HCT116 (cell line): ENCODE data around the gene LHX3. TPM values are rescaled to one million over a fixed set of nuclear protein-coding genes. Genes with fewer than 3 reads are reported as not detected.

ENCODE experiments used
- ATAC-seq: fragments of 200-7000 bp; cut with Tn5 transposase; 2 replicates; pipeline ENCODE4 v1.9.1; 2020; ENCODE audit warnings: mild to moderate bottlenecking, moderate library complexity
- BruUV-seq: library from RNA; stranded (reverse); fragments of 400-500 nt; replicated peaks from 2 replicates; lab custom pipeline; 2021; lab: Mats Ljungman, UMichigan
- CTCF ChIA-PET: fragments of 300-600 bp; sonication (Branson Sonifier 250); formaldehyde crosslinking; loops from one replicate; lab custom pipeline; 2021; ENCODE audit warnings: antibody characterized with exemption; lab: Charles Lee
- POLR2A ChIA-PET: fragments of 300-600, 350-600 bp; sonication (Branson Sonifier 250); formaldehyde crosslinking; loops from one replicate; lab custom pipeline; 2021; ENCODE audit warnings: antibody characterized with exemption; lab: Charles Lee
- RAD21 ChIA-PET, 2 experiments: fragments of 300-600 bp; sonication (Branson Sonifier 250); formaldehyde crosslinking; loops; one replicate each; lab custom pipeline; 2023; ENCODE audit warnings: low total read pairs in 2 of 2; ENCODE audit not compliant: uncharacterized antibody in 2 of 2, unreplicated experiment in 2 of 2, low non-redundant PET in 1 of 2; lab: Charles Lee
- DNase-seq: peaks from one replicate; pipeline ENCODE4 v3.0.0-alpha.2; 2010; ENCODE audit warnings: low read depth, low spot score
- H2AFZ ChIP-seq: fragments of 200-600 bp; shearing (Covaris generic), sonication (generic); 2 replicates; pipeline ENCODE4 v1.6.1; 2017; ENCODE audit warnings: low read depth, mixed run types, mixed read lengths, antibody characterized with exemption, low read length; ENCODE audit not compliant: poor library complexity, severe bottlenecking
- H3K27ac ChIP-seq: 2 replicates; pipeline ENCODE4 v1.5.1; 2012; ENCODE audit warnings: low read depth, low read length
- H3K27me3 ChIP-seq: fragments of 200-600 bp; sonication (generic); 2 replicates; pipeline ENCODE4 v1.6.1; 2016; ENCODE audit warnings: mixed run types, low read length, mixed read lengths; ENCODE audit not compliant: insufficient read depth
- H3K36me3 ChIP-seq, 2 experiments: fragments of 200-500 bp in 1 of 2; fragments of 200-600 bp in 1 of 2; sonication (Bioruptor generic) in 1 of 2; sonication (generic) in 1 of 2; 2 replicates each; pipeline versions ENCODE4 v1.5.1 to v1.6.1; 2014 to 2016; ENCODE audit warnings: low read length in 2 of 2, inconsistent platforms in 1 of 2, mixed read lengths in 1 of 2, mixed run types in 1 of 2; ENCODE audit not compliant: insufficient read depth in 2 of 2, control insufficient read depth in 1 of 2
- H3K4me1 ChIP-seq, 2 experiments: fragments of 200-600 bp in 1 of 2; sonication (generic) in 1 of 2; 2 replicates each; pipeline versions ENCODE4 v1.5.1 to v1.6.1; 2012 to 2017; ENCODE audit warnings: low read length in 2 of 2, inconsistent platforms in 1 of 2, mild to moderate bottlenecking in 1 of 2, mixed read lengths in 1 of 2, mixed run types in 1 of 2, moderate library complexity in 1 of 2; ENCODE audit not compliant: insufficient read depth in 2 of 2, control insufficient read depth in 1 of 2
- H3K4me2 ChIP-seq: fragments of 200-600 bp; sonication (generic); 2 replicates; pipeline ENCODE4 v1.6.1; 2017; ENCODE audit warnings: mixed run types, low read length, mixed read lengths
- H3K4me3 ChIP-seq, 2 experiments: fragments of 200-600 bp in 1 of 2; sonication (generic) in 1 of 2; replicated peaks in 1 of 2; 2 replicates each; pipeline ENCODE4 v1.5.1; 2011 to 2016; ENCODE audit warnings: low read length in 2 of 2, control low read depth in 1 of 2, low read depth in 1 of 2, mild to moderate bottlenecking in 1 of 2, mixed read lengths in 1 of 2, mixed run types in 1 of 2
- H3K79me2 ChIP-seq: fragments of 200-600 bp; sonication (generic); 2 replicates; pipeline ENCODE4 v1.6.1; 2017; ENCODE audit warnings: mild to moderate bottlenecking, mixed run types, low read length, moderate library complexity, mixed read lengths; ENCODE audit not compliant: insufficient read depth
- H3K9ac ChIP-seq: fragments of 200-600 bp; sonication (generic); 2 replicates; pipeline ENCODE4 v1.6.1; 2016; ENCODE audit warnings: low read length, mixed read lengths
- H3K9me2 ChIP-seq: fragments of 200-600 bp; sonication (generic), shearing (Covaris generic); 2 replicates; pipeline ENCODE4 v1.6.1; 2017; ENCODE audit warnings: mixed run types, mild to moderate bottlenecking, moderate library complexity; ENCODE audit not compliant: insufficient read depth
- H3K9me3 ChIP-seq, 2 experiments: fragments of 200-500 bp in 1 of 2; fragments of 200-600 bp in 1 of 2; sonication (Bioruptor generic) in 1 of 2; sonication (generic) in 1 of 2; 2 replicates each; pipeline ENCODE4 v1.6.1; 2014 to 2017; ENCODE audit warnings: low read length in 2 of 2, mixed read lengths in 2 of 2, inconsistent platforms in 1 of 2, low read depth in 1 of 2, mild to moderate bottlenecking in 1 of 2, mixed run types in 1 of 2, moderate library complexity in 1 of 2; ENCODE audit not compliant: control insufficient read depth in 1 of 2, insufficient read depth in 1 of 2
- H4K20me1 ChIP-seq: fragments of 200-600 bp; sonication (generic), shearing (Covaris generic); 2 replicates; pipeline ENCODE4 v1.6.1; 2017; ENCODE audit warnings: mixed run types, mild to moderate bottlenecking, moderate library complexity; ENCODE audit not compliant: insufficient read depth
- CEBPB ChIP-seq: IDR thresholded peaks from 2 replicates; pipeline ENCODE4 v1.6.1; 2012; ENCODE audit warnings: low read depth
- ELF1 ChIP-seq: IDR thresholded peaks from 2 replicates; pipeline ENCODE4 v1.6.1; 2012; ENCODE audit warnings: low read depth, borderline replicate concordance
- EZH2phosphoT487 ChIP-seq: fragments of 200-600 bp; IDR thresholded peaks from 2 replicates; pipeline ENCODE4 v1.6.1; 2018; ENCODE audit warnings: antibody characterized with exemption, borderline replicate concordance
- FOSL1 ChIP-seq: IDR thresholded peaks from 2 replicates; pipeline ENCODE4 v1.6.1; 2012; ENCODE audit warnings: low read depth
- JUND ChIP-seq: IDR thresholded peaks from 2 replicates; pipeline ENCODE4 v1.6.1; 2012
- POLR2AphosphoS5 ChIP-seq: IDR thresholded peaks from 2 replicates; pipeline ENCODE4 v1.6.1; 2011; ENCODE audit warnings: mild to moderate bottlenecking, low read depth, low read length, moderate library complexity
- SIN3A ChIP-seq: IDR thresholded peaks from 2 replicates; pipeline ENCODE4 v1.6.1; 2012; ENCODE audit warnings: low read depth
- SP1 ChIP-seq: IDR thresholded peaks from 2 replicates; pipeline ENCODE4 v1.6.1; 2012; ENCODE audit warnings: low read depth
- SRF ChIP-seq: IDR thresholded peaks from 2 replicates; pipeline ENCODE4 v1.6.1; 2012; ENCODE audit warnings: low read depth
- TCF7L2 ChIP-seq: IDR thresholded peaks from 2 replicates; pipeline ENCODE4 v1.7.0; 2011; ENCODE audit warnings: borderline replicate concordance, inconsistent platforms; ENCODE audit not compliant: insufficient read depth, insufficient read length; ENCODE audit errors: extremely low read depth
- YY1 ChIP-seq: IDR thresholded peaks from 2 replicates; pipeline ENCODE4 v1.6.1; 2011; ENCODE audit warnings: low read length, low read depth, moderate library complexity, mild to moderate bottlenecking; ENCODE audit not compliant: insufficient replicate concordance; ENCODE audit errors: extremely low read depth
- ZFX ChIP-seq: fragments of 450-650 bp; IDR thresholded peaks from 2 replicates; pipeline ENCODE4 v1.6.1; 2017
- ZNF274 ChIP-seq: fragments of 200-500 bp; sonication (Bioruptor generic); IDR thresholded peaks from 2 replicates; pipeline ENCODE4 v1.6.1; 2014; ENCODE audit warnings: mild to moderate bottlenecking, low read depth, low read length, inconsistent platforms
- intact Hi-C: fragments of 100-400 bp; cut with micrococcal nuclease; formaldehyde crosslinking; loops from 2 replicates; pipeline ENCODE4 v1.10.0; 2022
- total RNA-seq: library from RNA; stranded (reverse); gene quantifications from one replicate; pipeline ENCODE4 v1.2.1, GENCODE V29; 2021; ENCODE audit not compliant: unreplicated experiment
- TF ChIP-seq, protein P1 (sequence below): IDR thresholded peaks from 2 replicates; pipeline ENCODE4 v1.6.1; 2012
- TF ChIP-seq, protein P2 (sequence below): IDR thresholded peaks from 2 replicates; pipeline ENCODE4 v1.6.1; 2012; ENCODE audit warnings: low read depth
- TF ChIP-seq, protein P3 (sequence below): IDR thresholded peaks from 2 replicates; pipeline ENCODE4 v1.6.1; 2011; ENCODE audit warnings: mild to moderate bottlenecking, low read length, moderate library complexity; ENCODE audit not compliant: insufficient replicate concordance; ENCODE audit errors: extremely low read depth
- TF ChIP-seq, protein P4 (sequence below), 3 experiments: fragments of 200-600 bp in 1 of 3; sonication (generic) in 1 of 3; IDR thresholded peaks in 2 of 3; conservative IDR thresholded peaks in 1 of 3; 2 replicates each; pipeline ENCODE4 v1.5.1; 2012 to 2017; ENCODE audit warnings: low read depth in 2 of 3, low read length in 2 of 3, antibody characterized with exemption in 1 of 3, borderline replicate concordance in 1 of 3, control low read depth in 1 of 3, mild to moderate bottlenecking in 1 of 3, mixed read lengths in 1 of 3, mixed run types in 1 of 3, moderate library complexity in 1 of 3; ENCODE audit not compliant: insufficient read depth in 1 of 3

Gene LHX3
- total RNA-seq, 1 experiment from 2014 or later = not detected

DNA sequence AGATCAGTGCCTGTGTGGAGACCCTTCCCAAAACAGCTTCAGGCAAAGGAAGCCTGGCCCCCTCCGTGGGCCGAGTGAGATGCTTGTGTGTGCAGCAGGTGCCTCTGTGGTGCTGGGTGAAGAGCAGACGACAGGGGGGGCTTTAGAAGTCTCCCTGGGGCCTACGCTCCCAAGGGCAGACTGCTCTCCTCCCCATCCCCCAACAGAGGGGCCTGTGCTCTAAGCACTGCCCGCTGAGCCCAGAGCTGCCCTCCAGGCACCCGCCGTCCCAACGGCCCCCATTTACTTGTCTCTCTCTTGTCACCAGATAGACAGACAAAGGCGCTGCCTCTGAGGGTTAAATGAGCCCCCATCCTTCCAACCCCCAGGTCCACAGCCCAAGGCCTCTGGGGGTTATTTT lies 2.7 kb upstream of the LHX3 start:
- no peak overlapping the region for H2AFZ ChIP-seq
- no peaks in the 10 kb centered on the region for H3K79me2 ChIP-seq
- intact Hi-C loops = no loop called here
- H3K9me2 ChIP-seq = no peaks in the 10 kb centered on the region
- POLR2A ChIA-PET = no interaction called here
- CTCF ChIA-PET = no interaction called here
- H3K9ac ChIP-seq = no peak overlapping the region
- H3K4me2 ChIP-seq = no peak overlapping the region
- no peak overlapping the region for H3K4me3 ChIP-seq
- no peaks in the 10 kb centered on the region for H3K27me3 ChIP-seq
- DNase-seq = no peak
- H3K9me3 ChIP-seq = no peaks in the 10 kb centered on the region
- no peaks in the 10 kb centered on the region for H3K4me1 ChIP-seq
- no peak overlapping the region for H3K27ac ChIP-seq
- ATAC-seq = no peak
- no TSS peak for BruUV-seq
- peaks cover 13 to 16% of the 10 kb centered on the region in 2 experiments; a peak in 3 of 4 replicates for H3K36me3 ChIP-seq
- no peak for TF ChIP-seq POLR2AphosphoS5
- no peak for TF ChIP-seq JUND
- no peak for TF ChIP-seq ELF1
- no peak for TF ChIP-seq ZFX
- TF ChIP-seq, protein P1, sequence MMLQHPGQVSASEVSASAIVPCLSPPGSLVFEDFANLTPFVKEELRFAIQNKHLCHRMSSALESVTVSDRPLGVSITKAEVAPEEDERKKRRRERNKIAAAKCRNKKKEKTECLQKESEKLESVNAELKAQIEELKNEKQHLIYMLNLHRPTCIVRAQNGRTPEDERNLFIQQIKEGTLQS = no peak
- TF ChIP-seq EZH2phosphoT487 = no peak
- TF ChIP-seq SIN3A = no peak
- no peak for TF ChIP-seq TCF7L2
- TF ChIP-seq, protein P2, sequence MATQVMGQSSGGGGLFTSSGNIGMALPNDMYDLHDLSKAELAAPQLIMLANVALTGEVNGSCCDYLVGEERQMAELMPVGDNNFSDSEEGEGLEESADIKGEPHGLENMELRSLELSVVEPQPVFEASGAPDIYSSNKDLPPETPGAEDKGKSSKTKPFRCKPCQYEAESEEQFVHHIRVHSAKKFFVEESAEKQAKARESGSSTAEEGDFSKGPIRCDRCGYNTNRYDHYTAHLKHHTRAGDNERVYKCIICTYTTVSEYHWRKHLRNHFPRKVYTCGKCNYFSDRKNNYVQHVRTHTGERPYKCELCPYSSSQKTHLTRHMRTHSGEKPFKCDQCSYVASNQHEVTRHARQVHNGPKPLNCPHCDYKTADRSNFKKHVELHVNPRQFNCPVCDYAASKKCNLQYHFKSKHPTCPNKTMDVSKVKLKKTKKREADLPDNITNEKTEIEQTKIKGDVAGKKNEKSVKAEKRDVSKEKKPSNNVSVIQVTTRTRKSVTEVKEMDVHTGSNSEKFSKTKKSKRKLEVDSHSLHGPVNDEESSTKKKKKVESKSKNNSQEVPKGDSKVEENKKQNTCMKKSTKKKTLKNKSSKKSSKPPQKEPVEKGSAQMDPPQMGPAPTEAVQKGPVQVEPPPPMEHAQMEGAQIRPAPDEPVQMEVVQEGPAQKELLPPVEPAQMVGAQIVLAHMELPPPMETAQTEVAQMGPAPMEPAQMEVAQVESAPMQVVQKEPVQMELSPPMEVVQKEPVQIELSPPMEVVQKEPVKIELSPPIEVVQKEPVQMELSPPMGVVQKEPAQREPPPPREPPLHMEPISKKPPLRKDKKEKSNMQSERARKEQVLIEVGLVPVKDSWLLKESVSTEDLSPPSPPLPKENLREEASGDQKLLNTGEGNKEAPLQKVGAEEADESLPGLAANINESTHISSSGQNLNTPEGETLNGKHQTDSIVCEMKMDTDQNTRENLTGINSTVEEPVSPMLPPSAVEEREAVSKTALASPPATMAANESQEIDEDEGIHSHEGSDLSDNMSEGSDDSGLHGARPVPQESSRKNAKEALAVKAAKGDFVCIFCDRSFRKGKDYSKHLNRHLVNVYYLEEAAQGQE = no peak
- no peak for TF ChIP-seq SP1
- no peak for TF ChIP-seq YY1
- TF ChIP-seq, protein P3, sequence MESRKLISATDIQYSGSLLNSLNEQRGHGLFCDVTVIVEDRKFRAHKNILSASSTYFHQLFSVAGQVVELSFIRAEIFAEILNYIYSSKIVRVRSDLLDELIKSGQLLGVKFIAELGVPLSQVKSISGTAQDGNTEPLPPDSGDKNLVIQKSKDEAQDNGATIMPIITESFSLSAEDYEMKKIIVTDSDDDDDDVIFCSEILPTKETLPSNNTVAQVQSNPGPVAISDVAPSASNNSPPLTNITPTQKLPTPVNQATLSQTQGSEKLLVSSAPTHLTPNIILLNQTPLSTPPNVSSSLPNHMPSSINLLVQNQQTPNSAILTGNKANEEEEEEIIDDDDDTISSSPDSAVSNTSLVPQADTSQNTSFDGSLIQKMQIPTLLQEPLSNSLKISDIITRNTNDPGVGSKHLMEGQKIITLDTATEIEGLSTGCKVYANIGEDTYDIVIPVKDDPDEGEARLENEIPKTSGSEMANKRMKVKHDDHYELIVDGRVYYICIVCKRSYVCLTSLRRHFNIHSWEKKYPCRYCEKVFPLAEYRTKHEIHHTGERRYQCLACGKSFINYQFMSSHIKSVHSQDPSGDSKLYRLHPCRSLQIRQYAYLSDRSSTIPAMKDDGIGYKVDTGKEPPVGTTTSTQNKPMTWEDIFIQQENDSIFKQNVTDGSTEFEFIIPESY = no peak
- no peak for TF ChIP-seq FOSL1
- TF ChIP-seq, protein P4, sequence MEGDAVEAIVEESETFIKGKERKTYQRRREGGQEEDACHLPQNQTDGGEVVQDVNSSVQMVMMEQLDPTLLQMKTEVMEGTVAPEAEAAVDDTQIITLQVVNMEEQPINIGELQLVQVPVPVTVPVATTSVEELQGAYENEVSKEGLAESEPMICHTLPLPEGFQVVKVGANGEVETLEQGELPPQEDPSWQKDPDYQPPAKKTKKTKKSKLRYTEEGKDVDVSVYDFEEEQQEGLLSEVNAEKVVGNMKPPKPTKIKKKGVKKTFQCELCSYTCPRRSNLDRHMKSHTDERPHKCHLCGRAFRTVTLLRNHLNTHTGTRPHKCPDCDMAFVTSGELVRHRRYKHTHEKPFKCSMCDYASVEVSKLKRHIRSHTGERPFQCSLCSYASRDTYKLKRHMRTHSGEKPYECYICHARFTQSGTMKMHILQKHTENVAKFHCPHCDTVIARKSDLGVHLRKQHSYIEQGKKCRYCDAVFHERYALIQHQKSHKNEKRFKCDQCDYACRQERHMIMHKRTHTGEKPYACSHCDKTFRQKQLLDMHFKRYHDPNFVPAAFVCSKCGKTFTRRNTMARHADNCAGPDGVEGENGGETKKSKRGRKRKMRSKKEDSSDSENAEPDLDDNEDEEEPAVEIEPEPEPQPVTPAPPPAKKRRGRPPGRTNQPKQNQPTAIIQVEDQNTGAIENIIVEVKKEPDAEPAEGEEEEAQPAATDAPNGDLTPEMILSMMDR (IDR thresholded peaks at IDR 0.05 in 2 of 3, conservative IDR thresholded peaks at IDR 0.05 in 1 of 3; ENCODE audit: borderline replicate concordance in 1 of 3, insufficient read depth in 1 of 3, low read depth in 2 of 3, low read length in 2 of 3) = no peak
- TF ChIP-seq ZNF274 = no peak
- no peak for TF ChIP-seq CEBPB
- no peak for TF ChIP-seq SRF
- RAD21 ChIA-PET = no interaction called here
- H4K20me1 ChIP-seq = no peaks in the 10 kb centered on the region
